Liver (tissue), 9 donors: ENCODE measurements around the gene RIMOC1. TPM values are rescaled to one million over a fixed set of nuclear protein-coding genes. Genes with fewer than 3 reads are reported as not detected.

ENCODE experiments used
- DNase-seq: peaks from one replicate; pipeline ENCODE4 v3.0.0-alpha.2; 2017; ENCODE audit warnings: low spot score
- H3K27ac ChIP-seq, 2 donors: one replicate each; pipeline ENCODE4 v1.7.0; 2013; ENCODE audit warnings: inconsistent platforms in 2 of 2, low read length in 2 of 2, control low read depth in 1 of 2, low read depth in 1 of 2, mild to moderate bottlenecking in 1 of 2
- H3K27me3 ChIP-seq, 4 donors: one replicate each; pipeline versions ENCODE4 v1.6.1 to v1.7.0; 2013; ENCODE audit warnings: low read length in 3 of 4, inconsistent platforms in 1 of 4, mild to moderate bottlenecking in 1 of 4, moderate library complexity in 1 of 4; ENCODE audit not compliant: control insufficient read depth in 4 of 4, insufficient read depth in 4 of 4
- H3K36me3 ChIP-seq, 4 donors: one replicate each; pipeline versions ENCODE4 v1.6.1 to v1.7.0; 2013; ENCODE audit warnings: low read length in 3 of 4, mild to moderate bottlenecking in 3 of 4, low read depth in 1 of 4, moderate library complexity in 1 of 4; ENCODE audit not compliant: control insufficient read depth in 4 of 4, insufficient read depth in 3 of 4
- H3K4me1 ChIP-seq, 4 donors: one replicate each; pipeline versions ENCODE4 v1.6.1 to v1.7.0; 2013; ENCODE audit warnings: low read length in 3 of 4, mild to moderate bottlenecking in 3 of 4, moderate library complexity in 1 of 4; ENCODE audit not compliant: control insufficient read depth in 4 of 4, insufficient read depth in 4 of 4
- H3K4me3 ChIP-seq, 3 donors: one replicate each; pipeline versions ENCODE4 v1.6.1 to v1.7.0; 2013; ENCODE audit warnings: low read length in 3 of 3, control low read depth in 1 of 3, low read depth in 1 of 3, mild to moderate bottlenecking in 1 of 3
- H3K9ac ChIP-seq, 2 donors: one replicate each; pipeline ENCODE4 v1.7.0; 2013; ENCODE audit warnings: low read length in 2 of 2, mild to moderate bottlenecking in 2 of 2, moderate library complexity in 2 of 2, control low read depth in 1 of 2, low read depth in 1 of 2
- H3K9me3 ChIP-seq, 4 donors: one replicate each; pipeline versions ENCODE4 v1.6.1 to v1.7.0; 2013; ENCODE audit warnings: low read length in 3 of 4; ENCODE audit not compliant: control insufficient read depth in 4 of 4
- EGR1 ChIP-seq, 2 donors: IDR thresholded peaks; 2 replicates each; pipeline ENCODE4 v1.6.1; 2016 to 2018; ENCODE audit warnings: antibody characterized with exemption in 2 of 2, low read depth in 2 of 2
- FOXA1 ChIP-seq: IDR thresholded peaks from 2 replicates; pipeline ENCODE4 v1.6.1; 2016; ENCODE audit warnings: antibody characterized with exemption
- FOXA2 ChIP-seq: IDR thresholded peaks from 2 replicates; pipeline ENCODE4 v1.6.1; 2016; ENCODE audit warnings: antibody characterized with exemption
- GABPA ChIP-seq, 2 donors: IDR thresholded peaks in 1 of 2; conservative IDR thresholded peaks in 1 of 2; 2 replicates each; pipeline ENCODE4 v1.6.1; 2016; ENCODE audit warnings: antibody characterized with exemption in 2 of 2, mild to moderate bottlenecking in 1 of 2, moderate library complexity in 1 of 2
- HNF4A ChIP-seq, 2 donors: conservative IDR thresholded peaks; 2 replicates each; pipeline ENCODE4 v1.6.1; 2016; ENCODE audit warnings: antibody characterized with exemption in 2 of 2, mild to moderate bottlenecking in 2 of 2
- HNF4G ChIP-seq: IDR thresholded peaks from 2 replicates; pipeline ENCODE4 v1.6.1; 2016; ENCODE audit warnings: antibody characterized with exemption
- JUND ChIP-seq, 2 donors: IDR thresholded peaks; 2 replicates each; pipeline ENCODE4 v1.6.1; 2016; ENCODE audit warnings: antibody characterized with exemption in 2 of 2
- NR2F2 ChIP-seq: IDR thresholded peaks from 2 replicates; pipeline ENCODE4 v1.6.1; 2016; ENCODE audit warnings: antibody characterized with exemption
- RAD21 ChIP-seq, 2 donors: IDR thresholded peaks; 2 replicates each; pipeline ENCODE4 v1.6.1; 2016; ENCODE audit warnings: antibody characterized with exemption in 2 of 2, mild to moderate bottlenecking in 2 of 2
- RXRA ChIP-seq, 2 donors: IDR thresholded peaks; 2 replicates each; pipeline ENCODE4 v1.6.1; 2017 to 2018; ENCODE audit warnings: antibody characterized with exemption in 2 of 2, mild to moderate bottlenecking in 1 of 2
- SP1 ChIP-seq: IDR thresholded peaks from 2 replicates; pipeline ENCODE4 v1.6.1; 2018; ENCODE audit warnings: antibody characterized with exemption, mild to moderate bottlenecking
- TAF1 ChIP-seq: conservative IDR thresholded peaks from 2 replicates; pipeline ENCODE4 v1.6.1; 2016; ENCODE audit warnings: antibody characterized with exemption, mild to moderate bottlenecking
- YY1 ChIP-seq: IDR thresholded peaks from 2 replicates; pipeline ENCODE4 v1.6.1; 2016; ENCODE audit warnings: antibody characterized with exemption, mild to moderate bottlenecking
- WGBS: extraction: QIAGEN DNeasy Blood & Tissue Kit; methylation state at CpG from one replicate; pipeline ENCODE4 v1.1.7; 2013; 5-methylcytosine and 5-hydroxymethylcytosine counted together
- polyA plus RNA-seq, 2 donors: library from polyadenylated mRNA; stranded (reverse) in 1 of 2; unstranded in 1 of 2; fragments of 200-250 nt in 1 of 2; fragments of >200 nt in 1 of 2; fragmentation: Nextera tagmentation in 1 of 2; extraction: Ambion mirVana in 1 of 2; gene quantifications; one replicate each; pipeline versions ENCODE4 v1.2.1 to v1.2.3, GENCODE V29; 2013 to 2015
- total RNA-seq, 2 donors: library from RNA; depleted of rRNA; stranded (reverse); fragments of >200 nt; gene quantifications; one replicate each; pipeline ENCODE4 v1.2.3, GENCODE V29; 2014
- TF ChIP-seq, protein P1 (sequence below): IDR thresholded peaks from 2 replicates; pipeline ENCODE4 v1.6.1; 2016; ENCODE audit warnings: antibody characterized with exemption
- TF ChIP-seq, protein P2 (sequence below): IDR thresholded peaks from 2 replicates; pipeline ENCODE4 v1.6.1; 2016; ENCODE audit warnings: antibody characterized with exemption
- TF ChIP-seq, protein P3 (sequence below): IDR thresholded peaks from 2 replicates; pipeline ENCODE4 v1.6.1; 2016; ENCODE audit warnings: antibody characterized with exemption
- TF ChIP-seq, protein P4 (sequence below): IDR thresholded peaks from 2 replicates; pipeline ENCODE4 v1.6.1; 2016; ENCODE audit warnings: antibody characterized with exemption, mild to moderate bottlenecking
- TF ChIP-seq, protein P5 (sequence below): fragments of 150-350 bp; IDR thresholded peaks from 2 replicates; pipeline ENCODE4 v1.5.1; 2017; ENCODE audit warnings: improper control_type of control experiment, low read depth, low read length; ENCODE audit not compliant: missing input control
- donor health status: healthy.
- donor health status: healthy.
- donor health status: healthy.
- donor health status: healthy.
- donor health status: healthy.

Gene RIMOC1, protein sequence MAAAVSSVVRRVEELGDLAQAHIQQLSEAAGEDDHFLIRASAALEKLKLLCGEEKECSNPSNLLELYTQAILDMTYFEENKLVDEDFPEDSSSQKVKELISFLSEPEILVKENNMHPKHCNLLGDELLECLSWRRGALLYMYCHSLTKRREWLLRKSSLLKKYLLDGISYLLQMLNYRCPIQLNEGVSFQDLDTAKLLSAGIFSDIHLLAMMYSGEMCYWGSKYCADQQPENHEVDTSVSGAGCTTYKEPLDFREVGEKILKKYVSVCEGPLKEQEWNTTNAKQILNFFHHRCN
- total RNA-seq: 10 to 100 TPM in 1 of 2 donors, 1 to 10 TPM in 1; 7.3 to 11.8 TPM
- polyA plus RNA-seq: 1 to 10 TPM; 3.7 to 6.0 TPM

DNA sequence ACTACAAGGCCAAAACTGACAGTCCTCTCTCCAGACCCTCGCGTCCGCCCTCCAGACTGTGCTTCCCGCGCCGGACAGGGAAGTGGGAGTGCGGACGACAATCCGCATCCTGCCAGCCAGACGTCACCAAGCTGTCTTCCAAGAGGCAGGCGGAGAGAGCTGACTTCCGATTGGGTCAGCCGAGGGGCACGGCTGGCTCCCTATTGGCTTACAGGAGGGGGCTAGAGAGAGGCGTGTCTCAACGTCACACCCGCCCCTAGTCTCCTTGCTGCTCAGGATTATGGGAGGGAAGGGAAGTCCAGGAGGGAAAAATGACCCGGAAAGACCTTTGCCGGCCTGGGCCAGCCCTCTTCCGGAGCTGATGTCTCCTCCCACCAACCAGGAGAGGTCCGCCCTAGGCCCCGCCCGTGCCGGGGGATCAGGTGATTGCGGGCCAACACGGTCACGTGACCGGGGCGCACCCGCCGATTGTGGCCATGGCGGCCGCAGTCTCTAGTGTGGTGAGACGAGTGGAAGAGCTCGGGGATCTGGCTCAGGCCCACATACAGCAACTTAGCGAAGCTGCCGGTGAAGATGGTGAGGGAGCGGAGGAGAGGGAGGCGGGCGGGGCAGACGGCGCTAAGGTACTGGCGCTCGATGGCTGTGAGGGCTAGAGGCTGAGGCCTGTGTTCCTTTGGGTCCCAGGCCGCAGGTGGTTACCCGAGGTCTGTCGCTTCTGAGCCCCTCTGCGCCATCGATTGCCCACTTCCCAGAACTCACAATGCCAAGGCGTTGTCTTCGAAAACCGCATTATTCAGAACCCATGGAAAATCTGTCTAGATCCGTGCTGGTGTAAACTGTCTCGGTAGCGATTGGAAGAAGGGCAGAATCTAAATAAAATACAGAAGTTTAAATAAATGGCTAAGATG lies at the start of gene RIMOC1:
Gene RIMOC1 (plus strand): TSS at position 453 of the 908 bp plus-strand sequence. CDS start 24 bp downstream, at position 477.
- under 1% methylated on average over 55 of the region's 55 CpGs for WGBS
- Histone ChIP-seq H3K4me1 (peaks cover 2 to 21% (median 11%) of the 10 kb centered on the region in 4 donors), H3K27ac (peak within 1 kb of the TSS; percentile 65 to 74)

More for the DNA sequence above, at the start of gene RIMOC1:
- peak; percentile 97 for DNase-seq
- peak within 1 kb of the TSS; percentile 73 to 88 for H3K9ac ChIP-seq
- H3K27me3 ChIP-seq: no peaks in the 10 kb centered on the region
- peak within 1 kb of the TSS; percentile 65 to 90 (median 89) for H3K4me3 ChIP-seq
- TF ChIP-seq, protein P1, sequence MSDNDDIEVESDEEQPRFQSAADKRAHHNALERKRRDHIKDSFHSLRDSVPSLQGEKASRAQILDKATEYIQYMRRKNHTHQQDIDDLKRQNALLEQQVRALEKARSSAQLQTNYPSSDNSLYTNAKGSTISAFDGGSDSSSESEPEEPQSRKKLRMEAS: peak; percentile 94
- TF ChIP-seq HNF4A (conservative IDR thresholded peaks at IDR 0.05): peak; percentile 55 to 58
- peak; percentile 97 for TF ChIP-seq NR2F2
- TF ChIP-seq TAF1: peak; percentile 90
- TF ChIP-seq EGR1 (IDR thresholded peaks at IDR 0.05; ENCODE audit: low read depth in 2 of 2): peak; percentile 65 to 89
- no peak for TF ChIP-seq HNF4G
- TF ChIP-seq JUND (IDR thresholded peaks at IDR 0.05): peak; percentile 71 to 79
- peak; percentile 13 to 36 for TF ChIP-seq RAD21 (IDR thresholded peaks at IDR 0.05)
- peak; percentile 57 for TF ChIP-seq FOXA2
- peak; percentile 98 for TF ChIP-seq YY1
- TF ChIP-seq RXRA (IDR thresholded peaks at IDR 0.05): peak; percentile 91 to 95
- no peak for TF ChIP-seq FOXA1
- TF ChIP-seq, protein P2, sequence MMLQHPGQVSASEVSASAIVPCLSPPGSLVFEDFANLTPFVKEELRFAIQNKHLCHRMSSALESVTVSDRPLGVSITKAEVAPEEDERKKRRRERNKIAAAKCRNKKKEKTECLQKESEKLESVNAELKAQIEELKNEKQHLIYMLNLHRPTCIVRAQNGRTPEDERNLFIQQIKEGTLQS: peak; percentile 66
- peak; percentile 74 to 95 for TF ChIP-seq GABPA (IDR thresholded peaks at IDR 0.05 in 1 of 2, conservative IDR thresholded peaks at IDR 0.05 in 1 of 2)
- TF ChIP-seq, protein P3, sequence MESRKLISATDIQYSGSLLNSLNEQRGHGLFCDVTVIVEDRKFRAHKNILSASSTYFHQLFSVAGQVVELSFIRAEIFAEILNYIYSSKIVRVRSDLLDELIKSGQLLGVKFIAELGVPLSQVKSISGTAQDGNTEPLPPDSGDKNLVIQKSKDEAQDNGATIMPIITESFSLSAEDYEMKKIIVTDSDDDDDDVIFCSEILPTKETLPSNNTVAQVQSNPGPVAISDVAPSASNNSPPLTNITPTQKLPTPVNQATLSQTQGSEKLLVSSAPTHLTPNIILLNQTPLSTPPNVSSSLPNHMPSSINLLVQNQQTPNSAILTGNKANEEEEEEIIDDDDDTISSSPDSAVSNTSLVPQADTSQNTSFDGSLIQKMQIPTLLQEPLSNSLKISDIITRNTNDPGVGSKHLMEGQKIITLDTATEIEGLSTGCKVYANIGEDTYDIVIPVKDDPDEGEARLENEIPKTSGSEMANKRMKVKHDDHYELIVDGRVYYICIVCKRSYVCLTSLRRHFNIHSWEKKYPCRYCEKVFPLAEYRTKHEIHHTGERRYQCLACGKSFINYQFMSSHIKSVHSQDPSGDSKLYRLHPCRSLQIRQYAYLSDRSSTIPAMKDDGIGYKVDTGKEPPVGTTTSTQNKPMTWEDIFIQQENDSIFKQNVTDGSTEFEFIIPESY: no peak
- peak; percentile 99 for TF ChIP-seq SP1
- TF ChIP-seq, protein P4, sequence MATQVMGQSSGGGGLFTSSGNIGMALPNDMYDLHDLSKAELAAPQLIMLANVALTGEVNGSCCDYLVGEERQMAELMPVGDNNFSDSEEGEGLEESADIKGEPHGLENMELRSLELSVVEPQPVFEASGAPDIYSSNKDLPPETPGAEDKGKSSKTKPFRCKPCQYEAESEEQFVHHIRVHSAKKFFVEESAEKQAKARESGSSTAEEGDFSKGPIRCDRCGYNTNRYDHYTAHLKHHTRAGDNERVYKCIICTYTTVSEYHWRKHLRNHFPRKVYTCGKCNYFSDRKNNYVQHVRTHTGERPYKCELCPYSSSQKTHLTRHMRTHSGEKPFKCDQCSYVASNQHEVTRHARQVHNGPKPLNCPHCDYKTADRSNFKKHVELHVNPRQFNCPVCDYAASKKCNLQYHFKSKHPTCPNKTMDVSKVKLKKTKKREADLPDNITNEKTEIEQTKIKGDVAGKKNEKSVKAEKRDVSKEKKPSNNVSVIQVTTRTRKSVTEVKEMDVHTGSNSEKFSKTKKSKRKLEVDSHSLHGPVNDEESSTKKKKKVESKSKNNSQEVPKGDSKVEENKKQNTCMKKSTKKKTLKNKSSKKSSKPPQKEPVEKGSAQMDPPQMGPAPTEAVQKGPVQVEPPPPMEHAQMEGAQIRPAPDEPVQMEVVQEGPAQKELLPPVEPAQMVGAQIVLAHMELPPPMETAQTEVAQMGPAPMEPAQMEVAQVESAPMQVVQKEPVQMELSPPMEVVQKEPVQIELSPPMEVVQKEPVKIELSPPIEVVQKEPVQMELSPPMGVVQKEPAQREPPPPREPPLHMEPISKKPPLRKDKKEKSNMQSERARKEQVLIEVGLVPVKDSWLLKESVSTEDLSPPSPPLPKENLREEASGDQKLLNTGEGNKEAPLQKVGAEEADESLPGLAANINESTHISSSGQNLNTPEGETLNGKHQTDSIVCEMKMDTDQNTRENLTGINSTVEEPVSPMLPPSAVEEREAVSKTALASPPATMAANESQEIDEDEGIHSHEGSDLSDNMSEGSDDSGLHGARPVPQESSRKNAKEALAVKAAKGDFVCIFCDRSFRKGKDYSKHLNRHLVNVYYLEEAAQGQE: peak; percentile 84
- TF ChIP-seq, protein P5, sequence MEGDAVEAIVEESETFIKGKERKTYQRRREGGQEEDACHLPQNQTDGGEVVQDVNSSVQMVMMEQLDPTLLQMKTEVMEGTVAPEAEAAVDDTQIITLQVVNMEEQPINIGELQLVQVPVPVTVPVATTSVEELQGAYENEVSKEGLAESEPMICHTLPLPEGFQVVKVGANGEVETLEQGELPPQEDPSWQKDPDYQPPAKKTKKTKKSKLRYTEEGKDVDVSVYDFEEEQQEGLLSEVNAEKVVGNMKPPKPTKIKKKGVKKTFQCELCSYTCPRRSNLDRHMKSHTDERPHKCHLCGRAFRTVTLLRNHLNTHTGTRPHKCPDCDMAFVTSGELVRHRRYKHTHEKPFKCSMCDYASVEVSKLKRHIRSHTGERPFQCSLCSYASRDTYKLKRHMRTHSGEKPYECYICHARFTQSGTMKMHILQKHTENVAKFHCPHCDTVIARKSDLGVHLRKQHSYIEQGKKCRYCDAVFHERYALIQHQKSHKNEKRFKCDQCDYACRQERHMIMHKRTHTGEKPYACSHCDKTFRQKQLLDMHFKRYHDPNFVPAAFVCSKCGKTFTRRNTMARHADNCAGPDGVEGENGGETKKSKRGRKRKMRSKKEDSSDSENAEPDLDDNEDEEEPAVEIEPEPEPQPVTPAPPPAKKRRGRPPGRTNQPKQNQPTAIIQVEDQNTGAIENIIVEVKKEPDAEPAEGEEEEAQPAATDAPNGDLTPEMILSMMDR: no peak
- H3K9me3 ChIP-seq: no peaks in the 10 kb centered on the region
- H3K36me3 ChIP-seq: peaks cover 0 to 16% (median 11%) of the 10 kb centered on the region in 4 donors
